Measurements from ENCODE around the gene IL17B. TPM values are rescaled to one million over a fixed set of nuclear protein-coding genes. Genes with fewer than 3 reads are reported as not detected.

Gene IL17B
- total and polyA plus RNA-seq, 2 donors (not counting 3 experiments of a cell fraction or from before 2014, with no cell fraction given), result not detected

DNA sequence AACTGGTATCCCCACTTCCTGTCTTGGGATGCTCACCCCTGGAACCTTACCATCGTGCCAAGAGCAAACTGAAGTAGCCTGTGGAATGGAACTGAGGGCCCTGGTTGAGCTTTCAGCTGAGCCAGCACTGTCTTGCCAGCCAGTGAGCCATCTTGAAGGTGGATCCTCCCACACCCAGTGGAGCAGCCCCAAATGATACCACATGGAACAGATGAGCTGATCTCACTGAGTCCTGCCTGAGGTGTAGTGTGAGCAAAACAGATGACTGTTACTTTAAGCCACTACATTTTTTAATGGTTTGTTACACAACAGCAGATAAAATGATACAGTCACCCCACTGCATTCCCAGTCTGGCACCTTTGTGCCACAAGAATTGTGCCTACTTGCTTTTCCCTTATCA is 23.4 kb downstream of the IL17B start:
- H3K79me2 ChIP-seq (ENCODE audit: control insufficient read depth, insufficient read depth, low read length), result peaks cover 19% of the 10 kb centered on the region
- no peaks in the 10 kb centered on the region for H3K9me3 ChIP-seq (replicated peaks; ENCODE audit: control insufficient read depth, insufficient read depth, low read length)
- TF ChIP-seq POLR2AphosphoS5 (IDR thresholded peaks at IDR 0.05; ENCODE audit: insufficient read depth, low read depth, low read length) (no peak), FOS (IDR thresholded peaks at IDR 0.05; ENCODE audit: borderline replicate concordance, insufficient read depth, low read length) (no peak)
- dilution Hi-C loops (cut with MboI; ENCODE audit: extremely low pct_ligation_motif_present, low sequenced_read_pairs), result no loop called here
- POLR2A ChIA-PET, result no interaction called here
- intact Hi-C loops (cut with micrococcal nuclease), result loop anchor here (5.0 kb wide), 1 partner anchor 33 kb away; no protein-coding TSS in a partner anchor
- peaks cover 7 to 30% of the 10 kb centered on the region in 2 experiments for H3K36me3 ChIP-seq (ENCODE audit: control insufficient read depth in 2 of 2, extremely low read depth in 1 of 2, insufficient read depth in 2 of 2, low read length in 2 of 2)
- no peak overlapping the region for H3K4me2 ChIP-seq (ENCODE audit: insufficient read depth, low read length)
- no TSS peak for BruUV-seq (replicated peaks)
- no peaks in the 10 kb centered on the region for H3K27me3 ChIP-seq (ENCODE audit: control insufficient read depth in 2 of 2, insufficient read depth in 2 of 2, low read length in 2 of 2)
- H4K20me1 ChIP-seq (replicated peaks; ENCODE audit: control insufficient read depth, extremely low read depth, insufficient read depth, low read length), result no peaks in the 10 kb centered on the region
- no peak overlapping the region for H3K4me3 ChIP-seq (replicated peaks in 1 of 3; ENCODE audit: insufficient read depth in 1 of 3, low read depth in 1 of 3, low read length in 3 of 3)
- no peak overlapping the region for H3K27ac ChIP-seq (ENCODE audit: insufficient read depth, low read depth, low read length)
- FAIRE-seq, result no peak
- H3K4me1 ChIP-seq (ENCODE audit: control insufficient read depth, extremely low read depth, insufficient read depth, low read length), result peaks cover 7% of the 10 kb centered on the region
- DNase-seq (ENCODE audit: low read depth, low spot score), result no peak
- H3K9ac ChIP-seq (replicated peaks; ENCODE audit: extremely low read depth, insufficient read depth, low read length), result no peak overlapping the region
- no peaks in the 10 kb centered on the region for H3K9me1 ChIP-seq (replicated peaks; ENCODE audit: control insufficient read depth, extremely low read depth, insufficient read depth, low read length)
- no peak overlapping the region for H2AFZ ChIP-seq (ENCODE audit: low read depth, low read length)
- CTCF ChIA-PET, result interaction anchor here (0.9 to 5.9 kb wide), 7 partner anchors 9 to 90 kb away, joined by 3 to 67 read pairs (median 4); partner anchors contain the start of gene GRPEL2

DNA sequence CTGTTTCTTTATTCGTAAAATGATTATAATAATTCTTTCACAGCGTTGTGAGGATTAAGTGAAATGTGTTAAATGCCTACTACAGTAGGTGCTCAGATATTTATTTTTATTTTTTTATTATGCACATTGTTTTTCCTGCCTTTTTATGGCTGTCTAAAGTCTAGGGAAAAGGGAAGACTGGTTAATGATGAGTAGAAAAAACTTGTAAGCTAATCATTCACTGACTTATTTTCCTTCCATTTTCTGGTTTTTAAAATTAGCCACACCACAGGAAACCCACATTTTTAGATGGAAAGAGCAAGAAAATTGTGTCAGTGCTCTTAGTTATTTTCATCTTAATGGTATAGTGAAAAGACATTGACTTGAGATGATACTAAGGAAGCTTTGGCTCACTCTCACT is 25.2 kb downstream of the IL17B start:
- Histone ChIP-seq H4K20me1 (replicated peaks; ENCODE audit: control insufficient read depth, extremely low read depth, insufficient read depth, low read length) (no peaks in the 10 kb centered on the region), H3K9me3 (replicated peaks; ENCODE audit: control insufficient read depth, insufficient read depth, low read length) (no peaks in the 10 kb centered on the region), H3K27me3 (ENCODE audit: control insufficient read depth in 2 of 2, insufficient read depth in 2 of 2, low read length in 2 of 2) (no peaks in the 10 kb centered on the region), H3K79me2 (ENCODE audit: control insufficient read depth, insufficient read depth, low read length) (peaks cover 34% of the 10 kb centered on the region), H2AFZ (ENCODE audit: low read depth, low read length) (no peak overlapping the region), H3K9ac (replicated peaks; ENCODE audit: extremely low read depth, insufficient read depth, low read length) (no peak overlapping the region), H3K4me1 (ENCODE audit: control insufficient read depth, extremely low read depth, insufficient read depth, low read length) (peaks cover 12% of the 10 kb centered on the region), H3K4me2 (ENCODE audit: insufficient read depth, low read length) (no peak overlapping the region), H3K4me3 (replicated peaks in 1 of 3; ENCODE audit: insufficient read depth in 1 of 3, low read depth in 1 of 3, low read length in 3 of 3) (no peak overlapping the region), H3K27ac (ENCODE audit: insufficient read depth, low read depth, low read length) (no peak overlapping the region), H3K36me3 (ENCODE audit: control insufficient read depth in 2 of 2, extremely low read depth in 1 of 2, insufficient read depth in 2 of 2, low read length in 2 of 2) (peaks cover 16 to 40% of the 10 kb centered on the region in 2 experiments), H3K9me1 (replicated peaks; ENCODE audit: control insufficient read depth, extremely low read depth, insufficient read depth, low read length) (no peaks in the 10 kb centered on the region)
- intact Hi-C loops (cut with micrococcal nuclease) (no loop called here), dilution Hi-C loops (cut with MboI; ENCODE audit: extremely low pct_ligation_motif_present, low sequenced_read_pairs) (no loop called here)
- no peak for TF ChIP-seq JUN (IDR thresholded peaks at IDR 0.05; ENCODE audit: borderline replicate concordance, insufficient read depth, insufficient read length, low read depth)
- TF ChIP-seq POLR2A (IDR thresholded peaks at IDR 0.05; ENCODE audit: low read depth, low read length), result no peak
- TF ChIP-seq, protein P1, sequence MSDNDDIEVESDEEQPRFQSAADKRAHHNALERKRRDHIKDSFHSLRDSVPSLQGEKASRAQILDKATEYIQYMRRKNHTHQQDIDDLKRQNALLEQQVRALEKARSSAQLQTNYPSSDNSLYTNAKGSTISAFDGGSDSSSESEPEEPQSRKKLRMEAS (IDR thresholded peaks at IDR 0.05; ENCODE audit: insufficient read depth, insufficient read length), result no peak
- no peak for TF ChIP-seq EZH2 (IDR thresholded peaks at IDR 0.05; ENCODE audit: borderline replicate concordance, low read depth, low read length, severe bottlenecking)
- TF ChIP-seq POLR2AphosphoS5 (IDR thresholded peaks at IDR 0.05; ENCODE audit: insufficient read depth, low read depth, low read length), result no peak
- TF ChIP-seq, protein P2, sequence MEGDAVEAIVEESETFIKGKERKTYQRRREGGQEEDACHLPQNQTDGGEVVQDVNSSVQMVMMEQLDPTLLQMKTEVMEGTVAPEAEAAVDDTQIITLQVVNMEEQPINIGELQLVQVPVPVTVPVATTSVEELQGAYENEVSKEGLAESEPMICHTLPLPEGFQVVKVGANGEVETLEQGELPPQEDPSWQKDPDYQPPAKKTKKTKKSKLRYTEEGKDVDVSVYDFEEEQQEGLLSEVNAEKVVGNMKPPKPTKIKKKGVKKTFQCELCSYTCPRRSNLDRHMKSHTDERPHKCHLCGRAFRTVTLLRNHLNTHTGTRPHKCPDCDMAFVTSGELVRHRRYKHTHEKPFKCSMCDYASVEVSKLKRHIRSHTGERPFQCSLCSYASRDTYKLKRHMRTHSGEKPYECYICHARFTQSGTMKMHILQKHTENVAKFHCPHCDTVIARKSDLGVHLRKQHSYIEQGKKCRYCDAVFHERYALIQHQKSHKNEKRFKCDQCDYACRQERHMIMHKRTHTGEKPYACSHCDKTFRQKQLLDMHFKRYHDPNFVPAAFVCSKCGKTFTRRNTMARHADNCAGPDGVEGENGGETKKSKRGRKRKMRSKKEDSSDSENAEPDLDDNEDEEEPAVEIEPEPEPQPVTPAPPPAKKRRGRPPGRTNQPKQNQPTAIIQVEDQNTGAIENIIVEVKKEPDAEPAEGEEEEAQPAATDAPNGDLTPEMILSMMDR (IDR thresholded peaks at IDR 0.05; ENCODE audit: extremely low read depth in 1 of 2, insufficient read depth in 1 of 2, low read depth in 1 of 2, low read length in 2 of 2), result no peak
- no peak for TF ChIP-seq GATA2 (IDR thresholded peaks at IDR 0.05; ENCODE audit: insufficient read depth, insufficient read length, low read depth, low read length)
- no peak for TF ChIP-seq FOS (IDR thresholded peaks at IDR 0.05; ENCODE audit: borderline replicate concordance, insufficient read depth, low read length)
- no peak for TF ChIP-seq MYC (IDR thresholded peaks at IDR 0.05; ENCODE audit: low read depth, low read length)
- BruUV-seq (replicated peaks), result no TSS peak
- ChIA-PET CTCF (interaction anchor here (0.7 to 3.6 kb wide), 5 partner anchors 9 to 89 kb away, joined by 4 to 16 read pairs (median 4); partner anchors contain the start of gene GRPEL2), POLR2A (no interaction called here)
- DNase-seq (ENCODE audit: low read depth, low spot score) (no peak), FAIRE-seq (no peak)

All from endothelial cell of umbilical vein (primary cell).